ENCODE measurements around the gene SIK2.

Gene SIK2

GRCh38 chr11:111623527-111624030, 21.3 kb downstream of the SIK2 start (continued):
- no peak for TF ChIP-seq PATZ1 (CRISPR knock-in tag; IDR thresholded peaks at IDR 0.05; ENCODE audit: borderline replicate concordance)
- no peak for TF ChIP-seq CSDC2 (CRISPR knock-in tag; IDR thresholded peaks at IDR 0.05)

GRCh38 chr11:111624608-111625007, 22.4 kb downstream of the SIK2 start:
- TF ChIP-seq TSHZ2 (CRISPR knock-in tag; IDR thresholded peaks at IDR 0.05) (no peak), TCF4 (CRISPR knock-in tag; IDR thresholded peaks at IDR 0.05; ENCODE audit: borderline replicate concordance) (no peak), CREB5 (CRISPR knock-in tag; IDR thresholded peaks at IDR 0.05; ENCODE audit: low read depth) (no peak), ZFP30 (CRISPR knock-in tag; IDR thresholded peaks at IDR 0.05) (no peak), ZC3H10 (CRISPR knock-in tag; IDR thresholded peaks at IDR 0.05) (no peak)
- no peak for ATAC-seq

GRCh38 chr11:111627591-111627990, 25.3 kb downstream of the SIK2 start:
- ATAC-seq = no peak
- no peak for TF ChIP-seq GLIS3 (CRISPR knock-in tag; IDR thresholded peaks at IDR 0.05)
- no peak for TF ChIP-seq TSHZ2 (CRISPR knock-in tag; IDR thresholded peaks at IDR 0.05)
- TF ChIP-seq RARB (CRISPR knock-in tag; IDR thresholded peaks at IDR 0.05) = no peak
- TF ChIP-seq SNAI2 (CRISPR knock-in tag; IDR thresholded peaks at IDR 0.05) = no peak
- TF ChIP-seq TOX (CRISPR knock-in tag; IDR thresholded peaks at IDR 0.05; ENCODE audit: borderline replicate concordance) = no peak
- no peak for TF ChIP-seq CREB5 (CRISPR knock-in tag; IDR thresholded peaks at IDR 0.05; ENCODE audit: low read depth)

GRCh38 chr11:111629499-111629898, 27.2 kb downstream of the SIK2 start:
- ATAC-seq = no peak
- no peak for TF ChIP-seq ZNF70 (CRISPR knock-in tag; IDR thresholded peaks at IDR 0.05)
- TF ChIP-seq ESRRG (CRISPR knock-in tag; IDR thresholded peaks at IDR 0.05) = no peak
- no peak for TF ChIP-seq RARB (CRISPR knock-in tag; IDR thresholded peaks at IDR 0.05)
- TF ChIP-seq PATZ1 (CRISPR knock-in tag; IDR thresholded peaks at IDR 0.05; ENCODE audit: borderline replicate concordance) = peak; percentile 19; the same call in 1 of the 2 replicates
- TF ChIP-seq CSRNP3 (CRISPR knock-in tag; IDR thresholded peaks at IDR 0.05) = no peak
- TF ChIP-seq GLIS3 (CRISPR knock-in tag; IDR thresholded peaks at IDR 0.05) = no peak
- TF ChIP-seq ARNTL (CRISPR knock-in tag; IDR thresholded peaks at IDR 0.05; ENCODE audit: borderline replicate concordance, low read depth) = no peak
- TF ChIP-seq ZC3H10 (CRISPR knock-in tag; IDR thresholded peaks at IDR 0.05) = no peak; the same call in 1 of the 2 replicates
- no peak for TF ChIP-seq TOX (CRISPR knock-in tag; IDR thresholded peaks at IDR 0.05; ENCODE audit: borderline replicate concordance)
- TF ChIP-seq SNAI2 (CRISPR knock-in tag; IDR thresholded peaks at IDR 0.05) = no peak
- TF ChIP-seq ISL1 (CRISPR knock-in tag; IDR thresholded peaks at IDR 0.05) = peak; percentile 85
- TF ChIP-seq OSR1 (CRISPR knock-in tag; IDR thresholded peaks at IDR 0.05) = no peak
- TF ChIP-seq ZFP30 (CRISPR knock-in tag; IDR thresholded peaks at IDR 0.05) = no peak
- TF ChIP-seq CREB5 (CRISPR knock-in tag; IDR thresholded peaks at IDR 0.05; ENCODE audit: low read depth) = no peak
- TF ChIP-seq TCF4 (CRISPR knock-in tag; IDR thresholded peaks at IDR 0.05; ENCODE audit: borderline replicate concordance) = no peak
- no peak for TF ChIP-seq ZNF565 (CRISPR knock-in tag; conservative IDR thresholded peaks at IDR 0.05; ENCODE audit: low read depth)
- peak; percentile 30; the same call in 1 of the 2 replicates for TF ChIP-seq ZFP3 (CRISPR knock-in tag; IDR thresholded peaks at IDR 0.05)
